HepG2 (cell line): Measurements from ENCODE around the gene CLRN3. TPM values are rescaled to one million over a fixed set of nuclear protein-coding genes. Genes with fewer than 3 reads are reported as not detected.

ENCODE experiments used
- ATAC-seq: fragments of 200-7000 bp; cut with Tn5 transposase; 3 replicates; pipeline ENCODE4 v1.9.1; 2020; ENCODE audit warnings: mild to moderate bottlenecking, moderate library complexity
- BruUV-seq: library from RNA; stranded (reverse); fragments of 400-500 nt; replicated peaks from 2 replicates; lab custom pipeline; 2021; lab: Mats Ljungman, UMichigan
- CTCF ChIA-PET: fragments of 300-600 bp; formaldehyde crosslinking; extraction: SDS; loops from one replicate; lab custom pipeline; 2021; ENCODE audit warnings: low total read pairs, inconsistent platforms, low intra/inter-chr PET ratio; lab: Yijun Ruan, JAX
- POLR2A ChIA-PET: fragments of 350-600 bp; sonication (Branson Sonifier 250); formaldehyde crosslinking; loops from one replicate; lab custom pipeline; 2020; ENCODE audit warnings: antibody characterized with exemption, inconsistent platforms; lab: Yijun Ruan, JAX
- DNase-seq: peaks from one replicate; pipeline ENCODE4 v3.0.0-alpha.2; 2015; ENCODE audit warnings: low spot score
- FAIRE-seq: peaks from 3 replicates; lab custom pipeline; 2011; peaks lifted over from hg19 to GRCh38; lab: Jason Lieb, UNC
- H2AFZ ChIP-seq: one replicate; pipeline ENCODE4 v1.6.1; 2011; ENCODE audit warnings: low read length, inconsistent platforms
- H3K27ac ChIP-seq: fragments of 300-600 bp; 3 replicates; pipeline ENCODE4 v1.8.0; 2011; ENCODE audit warnings: mixed run types, mild to moderate bottlenecking, mixed read lengths, low read length, inconsistent platforms; ENCODE audit not compliant: insufficient read depth; ENCODE audit errors: extremely low read length
- H3K27me3 ChIP-seq, 2 experiments: fragments of 200-600 bp in 1 of 2; 2 replicates in 1 of 2; 3 replicates in 1 of 2; pipeline versions ENCODE4 v1.6.0 to v1.8.0; 2011; ENCODE audit warnings: low read length in 2 of 2, mild to moderate bottlenecking in 2 of 2, moderate library complexity in 2 of 2, inconsistent platforms in 1 of 2; ENCODE audit not compliant: insufficient read depth in 2 of 2, control insufficient read depth in 1 of 2
- H3K36me3 ChIP-seq, 2 experiments: fragments of 200-600 bp in 1 of 2; replicated peaks in 1 of 2; 2 replicates in 1 of 2; 3 replicates in 1 of 2; pipeline versions ENCODE4 v1.5.1 to v1.8.0; 2011; ENCODE audit warnings: low read length in 2 of 2, inconsistent platforms in 1 of 2; ENCODE audit not compliant: insufficient read depth in 2 of 2, control insufficient read depth in 1 of 2
- H3K4me1 ChIP-seq: 2 replicates; pipeline ENCODE4 v1.5.1; 2012; ENCODE audit warnings: low read length, inconsistent platforms; ENCODE audit not compliant: insufficient read depth
- H3K4me2 ChIP-seq: 2 replicates; pipeline ENCODE4 v1.6.0; 2011; ENCODE audit warnings: low read depth, low read length, inconsistent platforms
- H3K4me3 ChIP-seq, 3 experiments: fragments of 200-600 bp in 1 of 3; sonication (generic), shearing (Covaris generic) in 1 of 3; replicated peaks in 1 of 3; 2 replicates each; pipeline ENCODE4 v1.5.1; 2011 to 2016; ENCODE audit warnings: low read length in 3 of 3, inconsistent platforms in 2 of 3, low read depth in 2 of 3, mild to moderate bottlenecking in 2 of 3, control low read depth in 1 of 3, mixed read lengths in 1 of 3; ENCODE audit not compliant: insufficient read depth in 1 of 3
- H3K79me2 ChIP-seq: one replicate; pipeline ENCODE4 v1.6.1; 2011; ENCODE audit warnings: low read length, inconsistent platforms; ENCODE audit not compliant: insufficient read depth
- H3K9ac ChIP-seq: 2 replicates; pipeline ENCODE4 v1.6.0; 2011; ENCODE audit warnings: mild to moderate bottlenecking, low read depth, low read length, inconsistent platforms; ENCODE audit not compliant: insufficient read depth
- H3K9me3 ChIP-seq: 2 replicates; pipeline ENCODE4 v1.5.1; 2012; ENCODE audit warnings: mild to moderate bottlenecking, low read length
- H4K20me1 ChIP-seq: 2 replicates; pipeline ENCODE4 v1.6.0; 2011; ENCODE audit warnings: inconsistent platforms, mild to moderate bottlenecking, low read length, moderate library complexity; ENCODE audit not compliant: insufficient read depth
- HOXD1 ChIP-seq: sonication (generic); formaldehyde crosslinking; IDR thresholded peaks from 2 replicates; pipeline ENCODE4 v1.5.0; 2020; ENCODE audit warnings: missing genetic modification reagents
- JUND ChIP-seq: sonication (generic); formaldehyde crosslinking; IDR thresholded peaks from 2 replicates; pipeline ENCODE4 v1.8.0; 2022; ENCODE audit warnings: mild to moderate bottlenecking, missing genetic modification reagents
- NFIC ChIP-seq: IDR thresholded peaks from 2 replicates; pipeline ENCODE4 v1.6.1; 2012; ENCODE audit warnings: mild to moderate bottlenecking, low read length, inconsistent platforms
- NR1H2 ChIP-seq: sonication (generic); formaldehyde crosslinking; IDR thresholded peaks from 2 replicates; pipeline ENCODE4 v1.8.1; 2022; ENCODE audit warnings: low read depth, missing genetic modification reagents, borderline replicate concordance
- SETDB1 ChIP-seq: sonication (generic); formaldehyde crosslinking; IDR thresholded peaks from 2 replicates; pipeline ENCODE4 v1.5.1; 2020; ENCODE audit warnings: missing genetic modification reagents, mild to moderate bottlenecking, borderline replicate concordance
- SMAD1 ChIP-seq: sonication (generic); formaldehyde crosslinking; IDR thresholded peaks from 2 replicates; pipeline ENCODE4 v1.4.0; 2020; ENCODE audit warnings: missing genetic modification reagents, low read depth, mild to moderate bottlenecking, borderline replicate concordance
- STAG1 ChIP-seq: sonication (generic); formaldehyde crosslinking; IDR thresholded peaks from 2 replicates; pipeline ENCODE4 v1.4.0; 2020; ENCODE audit warnings: missing genetic modification reagents
- ZBTB1 ChIP-seq: sonication (generic); formaldehyde crosslinking; IDR thresholded peaks from 2 replicates; pipeline ENCODE4 v1.4.0; 2020; ENCODE audit warnings: missing genetic modification reagents, borderline replicate concordance
- ZNF232 ChIP-seq: sonication (generic); formaldehyde crosslinking; IDR thresholded peaks from 2 replicates; pipeline ENCODE4 v1.4.0; 2020; ENCODE audit warnings: missing genetic modification reagents, borderline replicate concordance
- ZNF317 ChIP-seq: sonication (generic); formaldehyde crosslinking; IDR thresholded peaks from 2 replicates; pipeline ENCODE4 v1.5.0; 2020; ENCODE audit warnings: mild to moderate bottlenecking, missing genetic modification reagents
- ZNF530 ChIP-seq: sonication (generic); formaldehyde crosslinking; IDR thresholded peaks from 2 replicates; pipeline ENCODE4 v1.5.0; 2020; ENCODE audit warnings: low read depth, mild to moderate bottlenecking, missing genetic modification reagents
- ZNF598 ChIP-seq: sonication (generic); formaldehyde crosslinking; IDR thresholded peaks from 2 replicates; pipeline ENCODE4 v1.5.1; 2020; ENCODE audit warnings: mild to moderate bottlenecking, missing genetic modification reagents, borderline replicate concordance
- ZNF614 ChIP-seq: IDR thresholded peaks from 2 replicates; pipeline ENCODE4 v1.6.1; 2018; ENCODE audit warnings: missing biosample characterization, missing genetic modification reagents, inconsistent platforms, borderline replicate concordance
- ZNF816 ChIP-seq: sonication (generic); formaldehyde crosslinking; IDR thresholded peaks from 2 replicates; pipeline ENCODE4 v1.8.0; 2022; ENCODE audit warnings: missing genetic modification reagents, mild to moderate bottlenecking, borderline replicate concordance
- ZSCAN9 ChIP-seq: IDR thresholded peaks from 2 replicates; pipeline ENCODE4 v1.6.1; 2016; ENCODE audit warnings: borderline replicate concordance
- WGBS: methylation state at CpG from one replicate; pipeline ENCODE4 v1.1.6; 2017; ENCODE audit warnings: low lambda C conversion rate; 5-methylcytosine and 5-hydroxymethylcytosine counted together
- in situ Hi-C: cut with HindIII; loops from 2 replicates; pipeline ENCODE4 v1.10.0; 2017; ENCODE audit warnings: low pct_unique_long_range_greater_than_20kb; ENCODE audit not compliant: extremely low pct_ligation_motif_present
- intact Hi-C: fragments of 100-400 bp; cut with micrococcal nuclease; formaldehyde crosslinking; loops from one replicate; pipeline ENCODE4 v1.10.0; 2022; ENCODE audit not compliant: unreplicated experiment
- polyA plus RNA-seq, 8 experiments: library from polyadenylated mRNA; depleted of rRNA in 3 of 8; stranded (reverse) in 7 of 8; unstranded in 1 of 8; fragments of >200 nt; fragmentation: Illumina TruSeq in 4 of 8; extraction: Trizol in 4 of 8; gene quantifications; 2 replicates each; pipeline versions ENCODE4 v1.2.1 to v1.2.3, GENCODE V29; 2011 to 2016; ENCODE audit warnings: low read depth in 4 of 8, missing spikeins in 1 of 8, mixed read lengths in 1 of 8; ENCODE audit not compliant: insufficient read depth in 1 of 8
- total RNA-seq, 5 experiments: library from RNA; depleted of rRNA; stranded (reverse); fragments of >200 nt; fragmentation: Illumina TruSeq; extraction: Trizol; gene quantifications; 2 replicates each; pipeline ENCODE4 v1.2.3, GENCODE V29; 2016; ENCODE audit warnings: low read depth in 1 of 5
- TF ChIP-seq, protein P1 (sequence below): sonication (generic); formaldehyde crosslinking; IDR thresholded peaks from 2 replicates; pipeline ENCODE4 v1.9.0; 2022; ENCODE audit warnings: low read depth, missing genetic modification reagents
- TF ChIP-seq, protein P2 (sequence below): sonication (generic); formaldehyde crosslinking; IDR thresholded peaks from 2 replicates; pipeline ENCODE4; 2020; ENCODE audit warnings: missing genetic modification reagents, mild to moderate bottlenecking, borderline replicate concordance
- TF ChIP-seq, protein P3 (sequence below), 2 experiments: fragments of 450-650 bp in 1 of 2; sonication (generic) in 1 of 2; formaldehyde crosslinking; IDR thresholded peaks; 2 replicates each; pipeline versions ENCODE4 v1.5.0 to v1.8.0; 2020 to 2022; ENCODE audit warnings: mild to moderate bottlenecking in 1 of 2, missing genetic modification reagents in 1 of 2
- TF ChIP-seq, protein P4 (sequence below): IDR thresholded peaks from 2 replicates; pipeline ENCODE4 v1.6.1; 2016; ENCODE audit warnings: missing compliant biosample characterization, missing genetic modification reagents, borderline replicate concordance

Gene CLRN3
- total and polyA plus RNA-seq, 2 of the 13 experiments (the other 11 are each of a cell fraction or from before 2014, with no cell fraction given): not detected

DNA sequence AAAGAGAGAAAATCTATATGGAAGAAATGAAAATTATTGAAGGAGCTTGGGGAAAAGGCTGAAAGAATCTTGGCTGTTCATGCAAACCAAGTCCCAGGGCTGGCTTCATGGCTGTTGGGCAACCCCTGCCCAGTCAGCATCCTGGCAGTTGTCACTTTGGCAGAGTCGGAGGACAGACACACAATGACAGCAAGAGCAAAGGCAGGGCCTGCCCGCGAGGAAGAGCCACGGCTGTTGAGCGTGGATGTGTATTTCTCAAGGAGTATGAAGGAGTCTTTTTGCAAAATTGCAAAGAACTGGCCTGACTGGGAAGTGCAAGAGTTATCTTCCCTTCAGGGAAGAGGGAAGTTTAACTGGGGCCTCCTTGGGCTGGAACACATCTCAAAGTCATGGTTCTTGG lies 25.8 kb upstream of the CLRN3 start:
- DNase-seq (no peak), ATAC-seq (no peak), FAIRE-seq (no peak)
- in situ Hi-C loops (no loop called here), intact Hi-C loops (no loop called here)
- Histone ChIP-seq H3K9ac (no peak overlapping the region), H3K4me2 (no peak overlapping the region), H3K36me3 (no peaks in the 10 kb centered on the region), H3K9me3 (no peaks in the 10 kb centered on the region), H3K4me3 (no peak overlapping the region), H3K27ac (no peak overlapping the region), H3K27me3 (peaks cover 0 to 8% of the 10 kb centered on the region in 2 experiments; a peak in 2 of 5 replicates), H3K79me2 (no peaks in the 10 kb centered on the region), H4K20me1 (no peaks in the 10 kb centered on the region), H3K4me1 (no peaks in the 10 kb centered on the region), H2AFZ (no peak overlapping the region)
- BruUV-seq: no TSS peak
- POLR2A ChIA-PET: no interaction called here
- CTCF ChIA-PET: no interaction called here
- 61% methylated on average over 5 of the region's 5 CpGs for WGBS
- TF ChIP-seq ZNF816: no peak
- no peak for TF ChIP-seq ZSCAN9 (CRISPR knock-in tag)
- TF ChIP-seq, protein P1, sequence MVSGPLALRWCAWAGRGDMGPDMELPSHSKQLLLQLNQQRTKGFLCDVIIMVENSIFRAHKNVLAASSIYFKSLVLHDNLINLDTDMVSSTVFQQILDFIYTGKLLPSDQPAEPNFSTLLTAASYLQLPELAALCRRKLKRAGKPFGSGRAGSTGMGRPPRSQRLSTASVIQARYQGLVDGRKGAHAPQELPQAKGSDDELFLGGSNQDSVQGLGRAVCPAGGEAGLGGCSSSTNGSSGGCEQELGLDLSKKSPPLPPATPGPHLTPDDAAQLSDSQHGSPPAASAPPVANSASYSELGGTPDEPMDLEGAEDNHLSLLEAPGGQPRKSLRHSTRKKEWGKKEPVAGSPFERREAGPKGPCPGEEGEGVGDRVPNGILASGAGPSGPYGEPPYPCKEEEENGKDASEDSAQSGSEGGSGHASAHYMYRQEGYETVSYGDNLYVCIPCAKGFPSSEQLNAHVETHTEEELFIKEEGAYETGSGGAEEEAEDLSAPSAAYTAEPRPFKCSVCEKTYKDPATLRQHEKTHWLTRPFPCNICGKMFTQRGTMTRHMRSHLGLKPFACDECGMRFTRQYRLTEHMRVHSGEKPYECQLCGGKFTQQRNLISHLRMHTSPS (CRISPR knock-in tag): no peak
- TF ChIP-seq ZNF530 (CRISPR knock-in tag): no peak
- no peak for TF ChIP-seq ZNF232 (CRISPR knock-in tag)
- TF ChIP-seq JUND (CRISPR knock-in tag): no peak
- TF ChIP-seq ZNF614 (CRISPR knock-in tag): no peak
- TF ChIP-seq SETDB1 (CRISPR knock-in tag): no peak
- TF ChIP-seq, protein P2, sequence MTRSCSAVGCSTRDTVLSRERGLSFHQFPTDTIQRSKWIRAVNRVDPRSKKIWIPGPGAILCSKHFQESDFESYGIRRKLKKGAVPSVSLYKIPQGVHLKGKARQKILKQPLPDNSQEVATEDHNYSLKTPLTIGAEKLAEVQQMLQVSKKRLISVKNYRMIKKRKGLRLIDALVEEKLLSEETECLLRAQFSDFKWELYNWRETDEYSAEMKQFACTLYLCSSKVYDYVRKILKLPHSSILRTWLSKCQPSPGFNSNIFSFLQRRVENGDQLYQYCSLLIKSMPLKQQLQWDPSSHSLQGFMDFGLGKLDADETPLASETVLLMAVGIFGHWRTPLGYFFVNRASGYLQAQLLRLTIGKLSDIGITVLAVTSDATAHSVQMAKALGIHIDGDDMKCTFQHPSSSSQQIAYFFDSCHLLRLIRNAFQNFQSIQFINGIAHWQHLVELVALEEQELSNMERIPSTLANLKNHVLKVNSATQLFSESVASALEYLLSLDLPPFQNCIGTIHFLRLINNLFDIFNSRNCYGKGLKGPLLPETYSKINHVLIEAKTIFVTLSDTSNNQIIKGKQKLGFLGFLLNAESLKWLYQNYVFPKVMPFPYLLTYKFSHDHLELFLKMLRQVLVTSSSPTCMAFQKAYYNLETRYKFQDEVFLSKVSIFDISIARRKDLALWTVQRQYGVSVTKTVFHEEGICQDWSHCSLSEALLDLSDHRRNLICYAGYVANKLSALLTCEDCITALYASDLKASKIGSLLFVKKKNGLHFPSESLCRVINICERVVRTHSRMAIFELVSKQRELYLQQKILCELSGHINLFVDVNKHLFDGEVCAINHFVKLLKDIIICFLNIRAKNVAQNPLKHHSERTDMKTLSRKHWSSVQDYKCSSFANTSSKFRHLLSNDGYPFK (CRISPR knock-in tag): no peak
- TF ChIP-seq ZNF317: no peak
- TF ChIP-seq SMAD1 (CRISPR knock-in tag): no peak
- TF ChIP-seq, protein P3, sequence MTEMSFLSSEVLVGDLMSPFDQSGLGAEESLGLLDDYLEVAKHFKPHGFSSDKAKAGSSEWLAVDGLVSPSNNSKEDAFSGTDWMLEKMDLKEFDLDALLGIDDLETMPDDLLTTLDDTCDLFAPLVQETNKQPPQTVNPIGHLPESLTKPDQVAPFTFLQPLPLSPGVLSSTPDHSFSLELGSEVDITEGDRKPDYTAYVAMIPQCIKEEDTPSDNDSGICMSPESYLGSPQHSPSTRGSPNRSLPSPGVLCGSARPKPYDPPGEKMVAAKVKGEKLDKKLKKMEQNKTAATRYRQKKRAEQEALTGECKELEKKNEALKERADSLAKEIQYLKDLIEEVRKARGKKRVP (CRISPR knock-in tag; IDR thresholded peaks at IDR 0.05): no peak
- no peak for TF ChIP-seq STAG1 (CRISPR knock-in tag)
- no peak for TF ChIP-seq NR1H2 (CRISPR knock-in tag)
- no peak for TF ChIP-seq HOXD1 (CRISPR knock-in tag)
- no peak for TF ChIP-seq NFIC
- TF ChIP-seq, protein P4, sequence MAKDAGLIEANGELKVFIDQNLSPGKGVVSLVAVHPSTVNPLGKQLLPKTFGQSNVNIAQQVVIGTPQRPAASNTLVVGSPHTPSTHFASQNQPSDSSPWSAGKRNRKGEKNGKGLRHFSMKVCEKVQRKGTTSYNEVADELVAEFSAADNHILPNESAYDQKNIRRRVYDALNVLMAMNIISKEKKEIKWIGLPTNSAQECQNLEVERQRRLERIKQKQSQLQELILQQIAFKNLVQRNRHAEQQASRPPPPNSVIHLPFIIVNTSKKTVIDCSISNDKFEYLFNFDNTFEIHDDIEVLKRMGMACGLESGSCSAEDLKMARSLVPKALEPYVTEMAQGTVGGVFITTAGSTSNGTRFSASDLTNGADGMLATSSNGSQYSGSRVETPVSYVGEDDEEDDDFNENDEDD: no peak
- no peak for TF ChIP-seq ZBTB1 (CRISPR knock-in tag)
- TF ChIP-seq ZNF598 (CRISPR knock-in tag): no peak
